Inferior parietal cortex (tissue), 1 donor: ENCODE results near the gene ZNF789.
A peak's percentile ranks its signal among the peaks of the same experiment; 100 is the strongest.

Experiments used
- DNase-seq: peaks from one replicate; pipeline ENCODE4 v3.0.0-alpha.2; 2016; ENCODE audit errors: extremely low spot score

The ZNF789 gene

GRCh38 chr7:99504603-99505323, 32.1 kb downstream of the ZNF789 start, which contains the start of gene ZKSCAN5:
Gene ZKSCAN5 (plus strand): TSS chr7:99504662. CDS start chr7:99506045, 1,383 bp downstream.
- DNase-seq, result peak; percentile 97

GRCh38 chr7:99505324-99505662, 32.6 kb downstream of the ZNF789 start:
- no peak for DNase-seq

- DNase-seq, result no peak
Measured at GRCh38 chr7:99514050-99514449, 41.4 kb downstream of the ZNF789 start.

DNA sequence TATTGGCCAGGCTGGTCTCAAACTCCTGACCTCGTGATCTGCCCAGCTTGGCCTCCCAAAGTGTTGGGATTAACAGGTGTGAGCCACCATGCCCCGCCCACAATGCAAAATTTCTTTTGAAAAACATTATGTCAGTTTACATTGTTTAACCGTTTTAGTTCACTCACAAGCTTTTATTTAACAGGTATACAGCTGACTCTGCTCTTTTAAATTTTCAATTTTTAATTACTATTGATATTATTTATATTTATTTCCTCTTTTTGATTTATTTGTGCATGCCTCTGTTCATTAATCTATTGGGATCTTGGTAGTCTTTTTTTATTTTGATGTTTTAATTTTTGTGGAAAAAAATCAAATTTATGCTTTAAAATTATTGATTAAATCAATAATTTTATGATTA, 48.7 kb downstream of the ZNF789 start:
- no peak for DNase-seq

DNA sequence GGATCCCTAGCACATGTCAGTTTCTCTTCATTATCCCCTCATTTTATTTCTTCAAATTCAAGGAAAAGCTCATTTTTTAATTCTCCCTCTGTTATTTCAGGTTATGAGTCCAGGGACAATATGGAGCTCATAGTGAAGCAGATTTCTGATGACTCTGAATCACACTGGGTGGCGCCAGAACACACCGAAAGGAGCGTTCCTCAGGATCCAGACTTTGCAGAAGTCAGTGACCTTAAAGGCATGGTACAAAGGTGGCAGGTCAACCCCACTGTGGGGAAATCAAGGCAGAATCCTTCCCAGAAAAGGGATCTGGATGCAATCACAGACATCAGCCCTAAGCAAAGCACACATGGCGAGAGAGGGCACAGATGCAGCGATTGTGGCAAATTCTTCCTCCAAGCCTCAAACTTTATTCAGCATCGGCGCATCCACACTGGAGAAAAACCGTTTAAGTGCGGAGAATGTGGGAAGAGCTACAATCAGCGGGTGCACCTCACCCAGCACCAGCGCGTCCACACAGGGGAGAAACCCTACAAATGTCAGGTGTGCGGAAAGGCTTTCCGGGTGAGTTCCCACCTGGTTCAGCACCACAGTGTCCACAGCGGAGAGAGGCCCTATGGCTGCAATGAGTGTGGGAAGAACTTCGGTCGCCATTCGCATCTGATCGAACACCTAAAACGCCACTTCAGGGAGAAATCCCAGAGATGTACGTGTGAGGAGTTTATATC, 53.2 kb downstream of the ZNF789 start:
- DNase-seq, result no peak

GRCh38 chr7:99531354-99531765, 58.7 kb downstream of the ZNF789 start:
- no peak for DNase-seq

- DNase-seq, result no peak
Measured at GRCh38 chr7:99535667-99536066, 63.0 kb downstream of the ZNF789 start.
